PC-3 (cell line): ENCODE data around the gene PIGK. TPM values are rescaled to one million over a fixed set of nuclear protein-coding genes. Genes with fewer than 3 reads are reported as not detected.

Experiments
- ATAC-seq: fragments of 200-7000 bp; cut with Tn5 transposase; 2 replicates; pipeline ENCODE4 v1.9.1; 2020; ENCODE audit warnings: mild to moderate bottlenecking, moderate library complexity
- BruUV-seq: library from RNA; stranded (reverse); fragments of 400-500 nt; replicated peaks from 2 replicates; lab custom pipeline; 2021; lab: Mats Ljungman, UMichigan
- CTCF ChIA-PET: fragments of 300-600 bp; sonication (Branson Sonifier 250); formaldehyde crosslinking; loops from one replicate; lab custom pipeline; 2022; ENCODE audit warnings: antibody characterized with exemption; lab: Charles Lee
- POLR2A ChIA-PET: fragments of 300-600 bp; sonication (Branson Sonifier 250); formaldehyde crosslinking; loops from one replicate; lab custom pipeline; 2022; ENCODE audit warnings: antibody characterized with exemption; ENCODE audit not compliant: unreplicated experiment; lab: Charles Lee
- DNase-seq: peaks from one replicate; pipeline ENCODE4 v3.0.0-alpha.2; 2015
- H2AFZ ChIP-seq: fragments of 300-600 bp; sonication (generic); 2 replicates; pipeline ENCODE4 v1.6.0; 2016; ENCODE audit warnings: antibody characterized with exemption, low read length
- H3F3A ChIP-seq: fragments of 300-600 bp; sonication (generic); one replicate; pipeline ENCODE4 v1.6.0; 2017; ENCODE audit warnings: antibody characterized with exemption, low read length, control low read depth, mild to moderate bottlenecking; ENCODE audit not compliant: unreplicated experiment
- H3K27ac ChIP-seq: fragments of 300-600 bp; sonication (generic); 2 replicates; pipeline ENCODE4 v1.5.1; 2016; ENCODE audit warnings: mild to moderate bottlenecking, low read length
- H3K27me3 ChIP-seq: fragments of 300-600 bp; sonication (generic); 2 replicates; pipeline ENCODE4 v1.6.1; 2016; ENCODE audit warnings: low read length, mixed read lengths
- H3K36me3 ChIP-seq: fragments of 300-600 bp; sonication (generic); 2 replicates; pipeline ENCODE4 v1.6.1; 2016; ENCODE audit warnings: low read depth, mixed run types, low read length, mixed read lengths
- H3K4me1 ChIP-seq: fragments of 300-600 bp; sonication (generic); 2 replicates; pipeline ENCODE4 v1.5.1; 2016; ENCODE audit warnings: low read length; ENCODE audit not compliant: insufficient read depth
- H3K4me2 ChIP-seq: fragments of 300-600 bp; sonication (generic); 2 replicates; pipeline ENCODE4 v1.6.0; 2016; ENCODE audit warnings: low read length
- H3K4me3 ChIP-seq: fragments of 300-600 bp; sonication (generic); 2 replicates; pipeline ENCODE4 v1.5.1; 2016; ENCODE audit warnings: mild to moderate bottlenecking, low read length, mixed read lengths
- H3K79me2 ChIP-seq: fragments of 300-600 bp; sonication (generic); 2 replicates; pipeline ENCODE4 v1.6.1; 2017; ENCODE audit warnings: low read length, mixed read lengths
- H3K9ac ChIP-seq: fragments of 300-600 bp; sonication (generic); 2 replicates; pipeline ENCODE4 v1.6.0; 2016; ENCODE audit warnings: mild to moderate bottlenecking, low read length
- H3K9me2 ChIP-seq: fragments of 300-600 bp; sonication (generic); replicated peaks from 2 replicates; pipeline ENCODE4 v1.6.1; 2016; ENCODE audit warnings: mixed run types, low read length, mixed read lengths
- H3K9me3 ChIP-seq: fragments of 300-600 bp; sonication (generic); 2 replicates; pipeline ENCODE4 v1.6.1; 2016; ENCODE audit warnings: low read length, mixed read lengths
- H4K20me1 ChIP-seq: fragments of 300-600 bp; sonication (generic); 2 replicates; pipeline ENCODE4 v1.6.1; 2016; ENCODE audit warnings: low read length, mixed read lengths
- CTCF ChIP-seq: fragments of 300-600 bp; sonication (generic); conservative IDR thresholded peaks from 2 replicates; pipeline ENCODE4 v1.5.1; 2017; ENCODE audit warnings: antibody characterized with exemption, low read depth, mild to moderate bottlenecking, low read length
- EZH2 ChIP-seq: fragments of 300-600 bp; sonication (generic); IDR thresholded peaks from one replicate; pipeline ENCODE4 v1.6.1; 2017; ENCODE audit warnings: antibody characterized with exemption, mild to moderate bottlenecking, low read length; ENCODE audit not compliant: unreplicated experiment
- EZH2phosphoT487 ChIP-seq: fragments of 300-600 bp; sonication (generic); IDR thresholded peaks from 2 replicates; pipeline ENCODE4 v1.6.1; 2018; ENCODE audit warnings: mild to moderate bottlenecking, antibody characterized with exemption, low read length, borderline replicate concordance
- intact Hi-C: fragments of 100-400 bp; cut with micrococcal nuclease; formaldehyde crosslinking; loops from 2 replicates; pipeline ENCODE4 v1.9.0; 2023
- total RNA-seq: library from RNA; depleted of rRNA; stranded (reverse); fragments of >200 nt; gene quantifications from 2 replicates; pipeline ENCODE4 v1.2.3, GENCODE V29; 2014

The PIGK gene
- total RNA-seq, 1 experiment from 2014 or later, result 24.8 TPM

- Histone ChIP-seq H3K27me3 (no peaks in the 10 kb centered on the region), H4K20me1 (no peaks in the 10 kb centered on the region), H3K27ac (no peak overlapping the region), H3K4me1 (no peaks in the 10 kb centered on the region), H2AFZ (no peak overlapping the region), H3K36me3 (no peaks in the 10 kb centered on the region), H3K9ac (no peak overlapping the region), H3F3A (no peaks in the 10 kb centered on the region), H3K4me2 (no peak overlapping the region), H3K79me2 (no peaks in the 10 kb centered on the region), H3K9me2 (no peaks in the 10 kb centered on the region), H3K9me3 (no peaks in the 10 kb centered on the region), H3K4me3 (no peak overlapping the region)
- DNase-seq, result no peak
- ChIA-PET CTCF (no interaction called here), POLR2A (no interaction called here)
- intact Hi-C loops, result no loop called here
- no TSS peak for BruUV-seq
- TF ChIP-seq EZH2, result no peak
- no peak for TF ChIP-seq EZH2phosphoT487
- TF ChIP-seq CTCF, result no peak
- ATAC-seq, result no peak
Measured at GRCh38 chr1:77239311-77239710, 20.1 kb upstream of the PIGK start.

- TF ChIP-seq EZH2phosphoT487 (no peak), EZH2 (no peak), CTCF (no peak)
- Histone ChIP-seq H3K27ac (no peak overlapping the region), H4K20me1 (no peaks in the 10 kb centered on the region), H3K36me3 (no peaks in the 10 kb centered on the region), H3K9me3 (no peaks in the 10 kb centered on the region), H3K9ac (no peak overlapping the region), H3F3A (no peaks in the 10 kb centered on the region), H3K4me1 (no peaks in the 10 kb centered on the region), H3K4me3 (no peak overlapping the region), H3K79me2 (no peaks in the 10 kb centered on the region), H3K4me2 (no peak overlapping the region), H3K27me3 (no peaks in the 10 kb centered on the region), H2AFZ (no peak overlapping the region), H3K9me2 (no peaks in the 10 kb centered on the region)
- ChIA-PET CTCF (no interaction called here), POLR2A (interaction anchor here (0.5 kb wide), 1 partner anchor 10 kb away, joined by 3 read pairs; no protein-coding TSS in a partner anchor)
- BruUV-seq, result no TSS peak
- ATAC-seq (no peak), DNase-seq (no peak)
- intact Hi-C loops, result no loop called here
Measured at GRCh38 chr1:77238462-77238861, 19.2 kb upstream of the PIGK start.

GRCh38 chr1:77234943-77235342 is 15.7 kb upstream of the PIGK start:
- CTCF ChIA-PET, result no interaction called here
- H3K9me3 ChIP-seq, result no peaks in the 10 kb centered on the region
- intact Hi-C loops, result no loop called here
- no peak overlapping the region for H3K9ac ChIP-seq
- no peaks in the 10 kb centered on the region for H3F3A ChIP-seq
- ATAC-seq, result no peak
- no peak overlapping the region for H2AFZ ChIP-seq
- no peak overlapping the region for H3K27ac ChIP-seq
- no peak overlapping the region for H3K4me2 ChIP-seq
- no peaks in the 10 kb centered on the region for H3K27me3 ChIP-seq
- no peaks in the 10 kb centered on the region for H3K4me1 ChIP-seq
- no peak for DNase-seq
- no peak overlapping the region for H3K4me3 ChIP-seq
- no TSS peak for BruUV-seq
- H3K36me3 ChIP-seq, result no peaks in the 10 kb centered on the region
- POLR2A ChIA-PET, result no interaction called here
- H4K20me1 ChIP-seq, result no peaks in the 10 kb centered on the region
- H3K79me2 ChIP-seq, result no peaks in the 10 kb centered on the region
- TF ChIP-seq EZH2 (no peak), EZH2phosphoT487 (no peak), CTCF (no peak)
- H3K9me2 ChIP-seq, result no peaks in the 10 kb centered on the region
